ENCODE data around the gene DNAAF5. TPM values are rescaled to one million over a fixed set of nuclear protein-coding genes. Genes with fewer than 3 reads are reported as not detected.

Gene DNAAF5
- total and polyA plus RNA-seq, 2 of the 13 experiments (the other 11 are each of a cell fraction or from before 2014, with no cell fraction given) = 11.9 to 21.5 TPM

GRCh38 chr7:776992-777727 lies 50.7 kb downstream of the DNAAF5 start:
- 92% methylated on average over 26 of the region's 26 CpGs for WGBS (ENCODE audit: low lambda C conversion rate)
- ChIA-PET CTCF (ENCODE audit: low intra/inter-chr PET ratio, low total read pairs) (no interaction called here), POLR2A (no interaction called here)
- Histone ChIP-seq H3K27me3 (ENCODE audit: control insufficient read depth in 1 of 2, insufficient read depth in 2 of 2, low read length in 2 of 2) (no peaks in the 10 kb centered on the region), H3K27ac (ENCODE audit: extremely low read length, insufficient read depth, low read length) (no peak overlapping the region), H3K79me2 (ENCODE audit: insufficient read depth, low read length) (no peaks in the 10 kb centered on the region), H3K36me3 (replicated peaks in 1 of 2; ENCODE audit: control insufficient read depth in 1 of 2, insufficient read depth in 2 of 2, low read length in 2 of 2) (peaks cover 10 to 87% of the 10 kb centered on the region in 2 experiments), H3K4me3 (replicated peaks in 1 of 3; ENCODE audit: insufficient read depth in 1 of 3, low read depth in 2 of 3, low read length in 3 of 3) (no peak overlapping the region), H3K9me3 (ENCODE audit: low read length) (no peaks in the 10 kb centered on the region), H2AFZ (ENCODE audit: low read length) (no peak overlapping the region), H3K4me2 (ENCODE audit: low read depth, low read length) (no peak overlapping the region), H3K9ac (ENCODE audit: insufficient read depth, low read depth, low read length) (no peak overlapping the region), H4K20me1 (ENCODE audit: insufficient read depth, low read length) (0 out of 2 replicates have a peak, but pooled peaks cover 2% of the 10 kb centered on the region), H3K4me1 (ENCODE audit: insufficient read depth, low read length) (no peaks in the 10 kb centered on the region)
- DNase-seq (ENCODE audit: low spot score) (no peak), FAIRE-seq (no peak), ATAC-seq (no peak)
- intact Hi-C loops (cut with micrococcal nuclease; ENCODE audit: unreplicated experiment) = no loop called here
- BruUV-seq (replicated peaks) = no TSS peak
- in situ Hi-C loops (cut with HindIII; ENCODE audit: extremely low pct_ligation_motif_present, low pct_unique_long_range_greater_than_20kb) = no loop called here
- no peak for TF ChIP-seq REPIN1 (CRISPR knock-in tag; IDR thresholded peaks at IDR 0.05; ENCODE audit: borderline replicate concordance, low read depth)
- no peak for TF ChIP-seq PLSCR1 (CRISPR knock-in tag; IDR thresholded peaks at IDR 0.05; ENCODE audit: borderline replicate concordance)
- TF ChIP-seq HNRNPL (IDR thresholded peaks at IDR 0.05; ENCODE audit: low read depth, low read length) = no peak
- TF ChIP-seq STAG1 (CRISPR knock-in tag; IDR thresholded peaks at IDR 0.05) = no peak
- no peak for TF ChIP-seq NFRKB (IDR thresholded peaks at IDR 0.05)
- TF ChIP-seq PATZ1 (CRISPR knock-in tag; IDR thresholded peaks at IDR 0.05) = no peak
- no peak for TF ChIP-seq TFE3 (CRISPR knock-in tag; IDR thresholded peaks at IDR 0.05)
- TF ChIP-seq PAWR (CRISPR knock-in tag; IDR thresholded peaks at IDR 0.05; ENCODE audit: borderline replicate concordance) = no peak
- no peak for TF ChIP-seq SIX4 (CRISPR knock-in tag; IDR thresholded peaks at IDR 0.05)
- no peak for TF ChIP-seq ZNF512 (CRISPR knock-in tag; IDR thresholded peaks at IDR 0.05)
- TF ChIP-seq ZUFSP (CRISPR knock-in tag; IDR thresholded peaks at IDR 0.05; ENCODE audit: borderline replicate concordance) = no peak
- no peak for TF ChIP-seq HMGXB4 (CRISPR knock-in tag; IDR thresholded peaks at IDR 0.05; ENCODE audit: borderline replicate concordance in 1 of 2, low read depth in 1 of 2)
- TF ChIP-seq ZNF292 (CRISPR knock-in tag; IDR thresholded peaks at IDR 0.05; ENCODE audit: borderline replicate concordance, low read depth) = no peak

Data from HepG2 (cell line).